SKM-1 treated with dmso at 0.1 percent for 144 hours (cell line): Measurements from ENCODE around the gene ERVH48-1.
"Not testable (repeated sequence)": the region's sequence is repeated elsewhere in the genome, so short reads cannot be mapped to it uniquely, and the experiment has no call there.

ENCODE experiments used
- DNase-seq: peaks from one replicate; lab custom pipeline; 2025; ENCODE audit not compliant: unreplicated experiment; lab: John Stamatoyannopoulos, UW

The ERVH48-1 gene

DNA sequence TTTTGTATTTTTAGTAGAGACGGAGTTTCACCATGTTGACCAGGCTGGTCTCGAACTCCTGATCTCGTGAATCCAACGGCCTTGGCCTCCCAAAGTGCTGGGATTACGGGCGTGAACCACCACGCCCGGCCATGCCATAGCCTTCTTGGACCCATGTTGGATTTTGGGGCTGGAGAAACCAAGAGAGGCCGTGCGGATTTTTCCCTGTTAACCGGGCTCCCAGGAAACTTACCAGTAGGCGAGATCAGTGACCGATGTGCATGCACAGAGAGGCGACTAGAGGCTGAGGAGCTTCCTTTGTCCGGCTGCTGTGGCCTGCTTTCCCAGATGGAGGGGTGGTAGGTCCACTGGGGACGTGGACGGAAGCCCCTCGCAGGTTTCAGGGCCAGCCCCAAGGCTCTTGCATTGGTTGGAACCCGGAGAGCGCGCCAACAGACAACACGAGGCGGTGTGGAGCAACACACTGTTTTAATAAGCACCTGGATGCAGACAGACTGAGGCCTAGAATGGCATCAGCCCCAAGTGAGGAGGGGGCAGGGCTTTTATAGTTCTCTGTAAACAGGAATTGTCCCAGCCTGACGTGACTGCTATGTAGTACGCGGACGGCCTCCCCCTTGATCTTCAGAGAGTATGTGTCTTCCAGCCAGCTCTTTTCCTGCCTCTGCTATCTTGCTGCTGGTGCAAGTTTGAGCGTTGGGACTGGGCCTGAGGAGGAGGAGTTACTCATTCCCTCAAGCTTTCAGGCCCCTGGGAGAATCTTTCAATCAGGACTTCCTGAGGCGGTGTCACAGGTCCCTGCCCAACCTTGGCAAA, at the start of gene ERVH48-1:
TSS of gene ERVH48-1 (minus strand) at position 517 of the 813 bp plus-strand sequence. CDS start 6,624 bp downstream, outside the sequence.
- no peak for DNase-seq

DNA sequence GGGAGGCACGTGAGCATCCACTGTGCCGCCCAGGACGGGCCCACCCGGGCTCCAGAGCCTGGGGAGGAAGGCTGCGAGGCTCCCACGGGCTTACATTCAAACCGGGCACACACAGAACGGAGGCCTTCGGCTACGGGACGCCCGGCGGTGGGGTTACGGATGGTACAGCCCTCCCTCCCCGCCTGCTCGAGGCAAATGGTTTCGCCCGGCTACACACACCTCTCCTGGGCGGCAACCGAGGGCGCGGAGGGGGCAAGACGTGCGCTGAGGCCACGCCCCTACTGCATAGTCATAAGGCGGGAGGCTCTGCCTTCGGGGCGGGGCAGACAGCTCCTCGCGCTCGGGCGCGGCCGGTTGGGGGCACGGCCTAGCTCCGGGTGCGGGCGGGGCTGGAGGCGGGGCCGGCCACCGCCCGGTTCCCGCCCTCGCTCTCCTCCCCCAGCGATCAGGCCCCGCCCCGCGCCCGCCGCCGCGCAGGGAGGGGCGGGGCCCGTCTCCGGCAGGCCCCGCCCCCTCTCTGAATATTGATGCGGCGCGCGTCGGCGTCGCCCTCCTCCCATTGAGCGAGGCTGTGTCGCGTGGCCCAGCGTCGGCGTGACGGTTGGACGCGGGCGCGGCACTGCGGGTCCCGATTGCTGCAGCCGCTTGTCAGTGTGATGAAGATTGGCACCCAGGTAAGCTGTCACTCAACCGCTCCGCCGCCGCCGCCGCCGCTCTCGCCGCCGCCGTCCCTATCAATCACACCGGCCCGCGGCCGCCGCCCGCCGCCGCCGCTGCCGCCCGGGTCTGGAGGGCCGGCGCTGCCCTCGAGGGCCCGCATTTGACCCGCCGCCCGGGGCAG, 48.8 kb upstream of the ERVH48-1 start, which contains the start of gene PKNOX1:
TSS of gene PKNOX1 (plus strand) at position 572 of the 841 bp plus-strand sequence. CDS start 29,820 bp downstream, outside the sequence.
- DNase-seq: peak; percentile 97

DNA sequence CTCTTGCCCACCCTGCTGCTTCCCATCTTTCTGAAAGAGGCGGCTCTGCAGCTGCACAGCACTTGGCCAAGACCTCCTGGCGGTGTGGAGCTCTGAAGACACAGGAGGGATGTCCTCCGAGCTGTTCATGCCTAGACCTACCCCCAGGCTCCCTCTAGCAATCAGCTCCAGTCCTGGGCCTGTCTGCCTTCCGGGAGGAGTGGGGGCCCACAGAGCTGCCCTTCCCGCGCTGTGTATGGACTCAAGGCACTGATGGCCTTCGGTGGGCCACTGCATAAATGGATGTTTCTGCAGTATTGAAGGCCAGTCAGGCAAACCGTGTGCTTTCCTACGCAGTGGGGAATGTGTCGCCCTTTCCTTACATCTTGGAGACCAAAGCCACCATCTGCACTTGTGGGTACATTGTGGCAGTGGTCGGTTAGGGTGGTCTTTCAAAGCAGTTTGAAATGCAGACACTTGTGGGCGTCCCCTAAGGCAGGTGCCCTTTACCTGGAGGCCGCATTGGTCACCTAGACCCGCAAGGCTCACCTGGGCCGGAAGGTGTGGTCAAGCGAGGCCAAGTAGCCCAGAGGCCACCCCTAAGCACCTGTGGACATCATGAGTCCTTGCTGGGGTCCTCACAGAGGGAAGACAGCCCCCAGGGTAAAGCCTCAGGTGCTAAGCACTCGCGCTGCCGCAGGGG, 48.0 kb upstream of the ERVH48-1 start:
- DNase-seq: no peak

DNA sequence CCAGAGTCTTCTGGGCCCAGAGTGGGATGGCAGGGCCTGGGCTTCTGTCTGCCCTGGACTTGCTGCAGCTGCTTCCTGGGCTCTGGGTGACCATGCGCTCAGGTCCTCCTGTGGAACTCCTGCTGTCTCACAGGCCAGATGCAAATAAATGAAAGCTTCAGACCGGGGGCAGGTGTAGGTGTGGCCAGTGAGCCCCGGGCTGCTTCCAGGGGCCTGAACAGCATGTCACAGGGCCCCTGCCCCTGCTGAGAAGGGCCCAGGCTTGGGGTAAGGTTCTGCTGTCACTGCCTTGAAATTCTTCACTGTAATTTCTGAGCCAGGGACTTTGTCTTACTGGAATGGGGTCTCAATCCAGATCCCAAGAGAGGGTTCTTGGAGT, 46.5 kb upstream of the ERVH48-1 start:
- no peak for DNase-seq

DNA sequence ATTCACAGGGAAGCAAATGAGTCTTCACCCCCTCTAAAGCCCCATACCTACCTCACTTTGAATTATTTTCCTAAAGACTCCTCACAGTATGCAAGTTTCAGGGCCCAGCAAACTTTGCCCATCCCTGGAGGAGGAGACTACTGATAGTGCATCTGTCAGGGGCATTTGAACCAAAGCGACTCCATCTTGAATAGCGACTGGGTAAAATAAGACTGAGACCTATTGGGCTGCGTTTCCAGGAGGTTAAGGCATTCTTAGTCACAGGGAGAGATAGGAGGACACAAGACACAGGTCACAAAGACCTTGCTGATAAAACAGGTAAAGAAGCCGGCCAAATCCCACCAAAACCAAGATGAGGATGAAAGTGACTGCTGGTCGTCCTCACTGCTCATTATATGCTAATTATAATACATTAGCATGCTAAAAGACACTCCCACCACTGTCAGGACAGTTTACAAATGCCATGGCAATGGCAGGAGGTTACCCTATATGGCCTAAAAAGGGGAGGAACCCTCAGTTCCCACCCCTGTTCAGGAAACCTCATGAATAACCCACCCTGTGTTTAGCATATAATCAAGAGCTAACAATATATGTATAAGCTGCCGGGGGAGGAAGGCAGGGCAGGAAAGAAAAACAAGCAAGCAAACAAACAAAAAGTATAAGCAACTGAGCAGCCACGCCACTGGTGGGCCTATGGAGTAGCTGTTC, 45.7 kb upstream of the ERVH48-1 start:
- no peak for DNase-seq

DNA sequence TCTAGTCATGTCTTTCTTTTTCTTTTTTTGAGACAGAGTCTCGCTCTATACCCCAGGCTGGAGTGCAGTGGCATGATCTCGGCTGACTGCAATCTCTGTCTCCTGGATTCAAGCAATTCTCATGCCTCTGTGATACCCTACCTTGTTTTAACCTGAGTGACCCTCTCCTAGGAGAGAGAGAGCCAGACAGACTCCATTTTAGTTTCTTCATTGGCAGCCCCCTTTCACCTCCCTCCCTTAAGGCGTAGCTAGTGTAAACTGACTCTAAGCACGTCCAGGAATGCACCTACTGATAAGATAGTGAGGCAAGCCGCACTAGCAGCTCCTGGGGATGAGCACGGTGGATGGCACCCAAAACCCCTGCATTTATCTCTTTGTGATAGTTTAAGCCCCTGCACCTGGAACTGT, 43.8 kb upstream of the ERVH48-1 start:
- no peak for DNase-seq

DNA sequence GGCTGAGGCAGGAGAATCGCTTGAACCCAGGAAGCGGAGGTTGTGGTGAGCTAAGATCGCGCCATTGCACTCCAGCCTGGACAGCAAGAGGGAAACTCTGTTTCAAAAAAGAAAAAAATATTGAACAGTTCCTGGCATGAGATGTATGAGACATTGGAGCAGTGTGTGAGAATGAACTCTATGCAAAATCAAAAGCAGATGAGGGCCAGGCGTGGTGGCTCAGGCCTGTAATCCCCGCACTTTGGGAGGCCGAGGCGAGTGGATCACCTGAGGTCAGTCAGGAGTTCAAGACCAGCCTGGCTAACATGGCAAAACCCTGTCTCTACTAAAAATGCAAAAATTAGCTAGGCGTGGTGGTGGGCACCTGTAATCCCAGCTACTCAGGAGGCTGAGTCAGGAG, 42.2 kb upstream of the ERVH48-1 start:
- DNase-seq: not testable (repeated sequence)

DNA sequence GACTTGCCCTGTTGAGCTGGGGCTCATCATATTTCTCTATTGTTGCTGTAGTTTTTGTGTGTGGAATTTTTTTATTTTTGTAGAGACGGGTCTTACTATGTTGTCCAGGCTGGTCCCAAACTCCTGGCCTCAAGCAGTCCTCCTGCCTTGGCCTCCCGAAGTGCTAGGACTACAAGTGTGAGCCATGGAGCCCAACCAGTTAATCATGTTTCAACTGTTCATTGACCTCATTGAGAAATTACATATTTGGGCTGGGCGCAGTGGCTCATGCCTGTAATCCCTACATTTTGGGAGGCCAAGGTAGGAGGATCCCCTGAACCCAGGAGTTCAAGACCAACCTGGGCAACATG, 39.8 kb upstream of the ERVH48-1 start:
- no peak for DNase-seq

DNA sequence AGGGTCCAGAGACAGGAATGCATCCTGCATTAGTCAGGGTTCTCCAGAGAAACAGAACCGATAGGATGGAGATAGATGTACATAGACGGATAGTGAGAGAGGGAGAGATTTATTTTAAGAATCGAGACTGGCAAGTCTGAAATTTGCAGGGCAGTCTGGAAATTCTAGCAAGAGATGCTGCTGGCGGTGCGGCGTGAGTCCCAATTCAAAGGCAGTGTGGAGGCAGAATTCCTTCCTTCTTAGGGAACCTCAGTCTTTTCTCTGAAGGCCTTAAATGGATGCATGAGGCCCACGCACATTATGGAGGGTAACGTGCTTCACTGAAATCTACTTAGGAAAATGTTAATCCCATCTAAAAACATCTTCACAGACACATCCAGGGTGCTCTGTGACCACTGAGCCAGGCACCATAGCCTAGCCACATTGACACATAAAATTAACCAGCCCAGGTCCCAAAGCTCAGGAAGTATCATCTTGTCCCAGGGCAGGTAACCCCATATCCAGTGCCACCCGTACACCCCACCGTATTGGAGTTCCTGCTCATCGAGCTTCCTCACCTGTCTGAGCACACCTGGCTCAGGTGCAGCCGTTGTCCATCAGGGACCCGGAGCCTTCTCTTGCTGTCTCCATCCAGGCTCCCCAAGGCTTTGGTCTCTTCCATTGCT, 39.2 kb upstream of the ERVH48-1 start:
- no peak for DNase-seq

DNA sequence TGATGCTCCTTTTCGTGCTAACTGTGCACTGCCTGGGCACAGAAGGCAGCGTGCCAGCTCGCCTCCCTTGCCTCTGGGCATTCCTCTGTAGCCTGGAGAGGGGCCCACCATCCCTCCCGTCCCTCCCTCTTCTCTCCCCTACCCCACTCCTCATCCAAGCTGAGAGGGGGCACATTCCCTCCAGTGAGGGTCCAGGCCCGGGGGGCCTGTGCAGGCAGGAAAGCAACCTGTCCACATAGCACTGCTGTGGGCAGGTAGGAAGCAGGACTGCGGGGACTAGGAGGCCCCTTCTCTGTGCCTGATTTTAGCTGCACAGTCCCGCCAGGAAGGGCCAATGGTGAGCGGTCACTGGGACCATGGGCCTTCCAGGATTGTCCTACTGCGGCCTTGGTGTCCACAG, 38.7 kb upstream of the ERVH48-1 start:
- DNase-seq: no peak

DNA sequence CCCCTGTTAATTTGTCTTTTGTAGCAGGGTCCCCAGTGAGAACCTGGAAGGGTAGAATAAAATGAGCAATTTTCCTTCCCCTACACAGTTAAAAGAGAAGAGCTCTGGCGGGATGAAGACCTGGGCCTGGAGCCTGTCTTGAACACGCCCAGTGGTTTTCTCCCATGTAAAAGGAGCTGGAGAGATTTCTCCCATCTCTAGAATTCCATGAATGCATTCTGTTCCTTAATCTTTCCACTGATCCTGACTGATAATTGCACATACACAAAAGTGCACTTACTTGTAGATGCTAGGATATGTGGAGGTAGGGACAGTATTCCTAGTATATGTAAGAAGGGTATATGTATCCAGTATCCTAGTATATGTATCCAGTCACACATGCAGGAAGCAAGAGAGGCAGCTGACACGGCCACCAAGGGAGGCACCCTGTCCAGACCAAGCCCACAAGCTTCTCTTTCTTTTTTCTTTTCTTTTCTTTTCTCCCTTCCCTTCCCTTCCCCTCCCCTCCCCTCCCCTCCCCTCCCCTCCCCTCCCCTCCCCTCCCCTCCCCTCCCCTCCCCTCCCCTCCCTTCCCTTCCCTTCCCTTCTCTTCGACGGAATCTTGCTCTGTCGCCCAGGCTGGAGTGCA, 37.1 kb upstream of the ERVH48-1 start:
- DNase-seq: no peak

DNA sequence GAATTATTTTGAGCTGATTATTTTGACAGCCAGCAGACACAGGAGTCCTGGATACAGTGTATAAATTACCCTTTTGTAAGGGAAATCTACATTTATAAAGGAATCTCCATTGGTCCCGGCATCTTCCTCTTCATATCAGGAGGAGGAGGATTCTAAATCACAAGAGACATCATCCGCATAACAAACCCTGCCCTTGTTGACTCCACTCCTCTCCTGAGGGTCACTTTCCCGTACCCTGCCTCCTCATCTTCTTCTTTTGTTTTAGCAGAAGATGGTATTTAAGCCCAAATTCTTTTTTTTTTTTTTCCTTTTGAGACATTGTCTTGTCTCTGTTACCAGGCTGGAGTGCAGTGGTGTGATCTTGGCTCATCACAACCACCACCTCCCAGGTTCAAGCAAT, 34.3 kb upstream of the ERVH48-1 start:
- DNase-seq: no peak

DNA sequence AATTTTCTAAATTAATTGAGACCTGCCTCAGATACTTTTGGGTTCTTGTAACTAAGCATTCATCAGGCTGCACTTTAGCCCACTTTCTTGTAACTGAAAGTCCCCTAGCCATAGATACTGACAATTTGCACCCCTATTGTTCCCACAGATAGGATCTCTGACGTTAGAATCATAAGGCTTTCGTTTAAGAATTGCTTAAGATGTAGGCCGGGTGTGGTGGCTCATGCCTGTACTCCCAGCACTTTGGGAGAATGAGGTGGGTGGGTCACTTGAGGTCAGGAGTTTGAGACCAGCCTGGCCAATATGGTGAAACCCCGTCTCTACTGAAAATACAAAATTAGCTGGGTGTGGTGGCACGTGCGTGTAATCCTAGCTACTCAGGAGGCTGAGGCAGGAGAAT, 32.7 kb upstream of the ERVH48-1 start:
- not testable (repeated sequence) for DNase-seq

DNA sequence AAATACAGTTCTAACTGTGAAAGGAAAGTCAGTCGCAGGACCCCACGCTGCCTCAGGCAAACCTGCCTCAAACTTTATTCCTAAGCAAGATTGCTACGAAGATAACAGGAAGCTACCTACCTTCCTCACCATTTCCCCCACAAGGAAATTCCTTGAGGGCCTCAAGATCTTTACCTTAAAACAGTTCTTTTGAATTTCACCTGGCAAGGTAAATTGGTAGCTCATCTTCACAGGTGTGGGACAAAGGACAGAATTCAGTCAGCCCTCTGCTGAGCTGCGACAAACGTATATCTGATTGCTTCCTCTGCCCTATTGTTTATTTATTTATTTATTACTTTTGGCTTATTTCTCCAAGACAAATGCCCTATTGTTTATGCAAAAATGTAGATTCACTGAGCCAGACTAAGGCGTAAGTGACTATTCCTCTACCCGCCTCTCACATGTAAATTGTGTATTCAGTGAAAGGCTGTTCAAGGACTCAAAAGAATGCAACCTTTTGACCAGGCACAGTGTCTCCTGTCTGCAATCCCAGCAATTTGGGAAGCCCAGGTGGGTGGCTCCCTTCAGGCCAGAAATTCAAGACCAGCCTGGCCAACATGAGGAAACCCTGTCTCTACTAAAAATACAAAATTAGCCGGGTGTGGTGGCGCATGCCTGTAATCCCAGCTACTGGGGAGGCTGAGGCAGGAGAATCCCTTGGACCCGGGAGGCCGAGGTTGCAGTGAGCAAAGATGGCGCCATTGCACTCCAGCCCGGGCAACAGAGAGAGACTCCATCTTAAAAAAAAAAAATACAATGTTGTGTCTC, 31.6 kb upstream of the ERVH48-1 start:
- DNase-seq: no peak

DNA sequence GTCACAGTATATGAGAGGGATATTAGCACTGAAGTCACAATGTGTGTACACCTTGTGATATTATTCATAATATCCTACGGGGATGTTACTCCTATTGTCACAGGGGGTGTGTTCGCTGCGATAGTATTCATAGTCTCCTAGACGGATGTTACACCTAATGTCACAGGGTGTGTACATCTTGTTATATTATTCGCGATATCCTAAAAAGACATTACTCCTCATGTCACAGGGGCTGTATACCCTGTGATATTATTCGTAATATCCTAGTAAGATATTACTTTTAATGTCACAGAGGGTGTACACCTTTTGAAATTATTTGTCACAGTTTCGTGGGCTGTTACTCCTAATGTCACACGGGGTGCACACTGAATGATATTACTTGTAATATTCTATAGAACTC, 25.8 kb upstream of the ERVH48-1 start:
- not testable (repeated sequence) for DNase-seq

DNA sequence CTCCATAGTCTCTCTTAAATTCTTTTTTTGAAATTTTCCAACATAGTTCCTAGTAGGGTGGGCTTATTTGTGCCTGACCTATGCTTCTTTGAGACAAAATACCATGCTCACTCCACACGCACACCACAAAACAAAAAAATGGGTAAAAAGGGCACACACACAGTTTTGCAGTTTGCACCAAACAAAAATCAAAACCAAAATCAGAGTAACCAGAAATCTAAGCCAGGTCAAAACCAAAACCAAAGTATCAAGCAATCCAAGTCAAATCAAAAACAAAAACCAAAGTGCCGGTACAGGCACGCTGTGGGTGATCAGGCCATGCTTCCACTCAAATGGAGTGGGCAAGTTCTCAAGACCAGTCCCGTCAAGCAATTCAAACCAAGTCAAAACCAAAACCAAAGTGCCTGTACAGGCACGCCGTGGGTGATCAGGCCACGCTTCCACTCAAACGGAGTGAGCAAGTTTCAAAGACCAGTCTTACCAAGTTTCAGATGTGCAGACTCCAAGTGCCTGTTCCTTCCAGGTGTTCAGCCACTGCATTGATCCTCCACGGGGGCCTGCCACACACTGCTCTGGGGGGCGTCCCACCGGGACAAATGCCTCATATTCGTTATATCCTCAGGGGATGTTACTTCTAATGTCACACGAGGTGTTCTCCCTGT, 23.8 kb upstream of the ERVH48-1 start:
- not testable (repeated sequence) for DNase-seq

DNA sequence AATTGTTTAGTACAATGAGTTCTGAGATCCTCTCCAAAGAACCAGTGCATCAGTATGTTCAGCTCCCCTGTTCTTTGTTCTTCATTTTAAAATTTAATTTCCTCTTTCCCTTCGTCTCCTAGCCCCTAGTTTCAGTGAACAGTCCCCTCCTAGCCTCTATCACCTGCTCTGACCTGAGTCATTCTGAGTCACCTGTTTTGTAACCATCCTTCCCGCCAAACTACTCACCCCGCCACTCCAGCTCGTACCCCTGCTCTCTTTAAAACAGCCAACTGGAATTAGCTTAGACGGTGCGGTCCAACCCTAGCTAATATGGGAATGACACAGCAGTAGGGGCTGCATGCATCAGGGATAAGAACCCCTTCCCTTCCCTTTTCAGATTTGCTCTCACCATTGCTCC, 16.8 kb upstream of the ERVH48-1 start:
- DNase-seq: no peak

DNA sequence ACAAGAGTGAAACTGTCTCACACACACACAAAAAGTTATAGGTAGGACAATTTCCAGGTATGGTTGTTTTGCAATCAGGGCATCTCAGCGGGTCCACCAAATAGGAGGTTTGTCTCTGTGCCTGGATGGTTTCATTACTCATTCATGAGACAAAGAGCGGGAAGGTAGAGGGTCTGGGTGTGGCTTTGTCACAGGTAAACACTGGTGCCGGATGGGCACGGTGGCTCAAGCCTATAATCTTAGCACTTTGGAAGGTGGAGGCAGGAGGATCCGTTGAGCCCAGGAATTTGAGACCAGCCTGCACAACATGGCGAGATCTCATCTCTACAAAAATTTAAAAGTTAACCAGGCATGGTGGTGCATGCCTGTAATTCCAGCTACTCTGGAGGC, 16.3 kb upstream of the ERVH48-1 start:
- no peak for DNase-seq
